Parathyroid adenoma (tissue), 2 donors: ENCODE data around the gene SLC25A21.
"Not testable (repeated sequence)": the region's sequence is repeated elsewhere in the genome, so short reads cannot be mapped to it uniquely, and the experiment has no call there.

Source experiments
- H2AFZ ChIP-seq: fragments of 300-600 bp; sonication (generic); one replicate; pipeline ENCODE4 v1.7.0; 2017; ENCODE audit warnings: antibody characterized with exemption, mild to moderate bottlenecking
- H3K27ac ChIP-seq: fragments of 300-600 bp; sonication (generic); one replicate; pipeline ENCODE4 v1.7.0; 2017
- H3K27me3 ChIP-seq: fragments of 300-600 bp; sonication (generic); one replicate; pipeline ENCODE4 v1.7.0; 2017; ENCODE audit warnings: low read length; ENCODE audit not compliant: control insufficient read depth, insufficient read depth
- H3K36me3 ChIP-seq: fragments of 300-600 bp; sonication (generic); one replicate; pipeline ENCODE4 v1.7.0; 2017; ENCODE audit warnings: low read length; ENCODE audit not compliant: control insufficient read depth, insufficient read depth
- H3K4me1 ChIP-seq: fragments of 300-600 bp; sonication (generic); one replicate; pipeline ENCODE4 v1.7.0; 2017; ENCODE audit warnings: control low read depth
- H3K4me2 ChIP-seq: fragments of 300-600 bp; sonication (generic); one replicate; pipeline ENCODE4 v1.7.0; 2017; ENCODE audit warnings: low read length
- H3K4me3 ChIP-seq: fragments of 300-600 bp; sonication (generic); one replicate; pipeline ENCODE4 v1.7.0; 2017; ENCODE audit warnings: low read depth, low read length
- H3K79me2 ChIP-seq: fragments of 300-600 bp; sonication (generic); one replicate; pipeline ENCODE4 v1.7.0; 2017; ENCODE audit warnings: control low read depth
- H3K9ac ChIP-seq: fragments of 300-600 bp; sonication (generic); one replicate; pipeline ENCODE4 v1.7.0; 2017; ENCODE audit warnings: mild to moderate bottlenecking
- H3K9me3 ChIP-seq: fragments of 300-600 bp; sonication (generic); one replicate; pipeline ENCODE4 v1.7.0; 2017; ENCODE audit warnings: low read length; ENCODE audit not compliant: control insufficient read depth
- TF ChIP-seq, protein P1 (sequence below): fragments of 300-600 bp; sonication (generic); IDR thresholded peaks from one replicate; pipeline ENCODE4 v1.7.0; 2017; ENCODE audit warnings: antibody characterized with exemption, mild to moderate bottlenecking
- donor health status: primary hyperparathyroidism.

Gene SLC25A21

GRCh38 chr14:37167151-37168047 is 5.0 kb downstream of the SLC25A21 start:
- Histone ChIP-seq H3K4me2 (no peak overlapping the region), H3K79me2 (no peaks in the 10 kb centered on the region), H3K36me3 (no peaks in the 10 kb centered on the region), H3K4me3 (no peak overlapping the region), H3K9me3 (no peaks in the 10 kb centered on the region), H3K9ac (no peak overlapping the region), H3K27ac (no peak overlapping the region), H3K4me1 (no peaks in the 10 kb centered on the region), H3K27me3 (no peaks in the 10 kb centered on the region), H2AFZ (no peak overlapping the region)
- TF ChIP-seq, protein P1, sequence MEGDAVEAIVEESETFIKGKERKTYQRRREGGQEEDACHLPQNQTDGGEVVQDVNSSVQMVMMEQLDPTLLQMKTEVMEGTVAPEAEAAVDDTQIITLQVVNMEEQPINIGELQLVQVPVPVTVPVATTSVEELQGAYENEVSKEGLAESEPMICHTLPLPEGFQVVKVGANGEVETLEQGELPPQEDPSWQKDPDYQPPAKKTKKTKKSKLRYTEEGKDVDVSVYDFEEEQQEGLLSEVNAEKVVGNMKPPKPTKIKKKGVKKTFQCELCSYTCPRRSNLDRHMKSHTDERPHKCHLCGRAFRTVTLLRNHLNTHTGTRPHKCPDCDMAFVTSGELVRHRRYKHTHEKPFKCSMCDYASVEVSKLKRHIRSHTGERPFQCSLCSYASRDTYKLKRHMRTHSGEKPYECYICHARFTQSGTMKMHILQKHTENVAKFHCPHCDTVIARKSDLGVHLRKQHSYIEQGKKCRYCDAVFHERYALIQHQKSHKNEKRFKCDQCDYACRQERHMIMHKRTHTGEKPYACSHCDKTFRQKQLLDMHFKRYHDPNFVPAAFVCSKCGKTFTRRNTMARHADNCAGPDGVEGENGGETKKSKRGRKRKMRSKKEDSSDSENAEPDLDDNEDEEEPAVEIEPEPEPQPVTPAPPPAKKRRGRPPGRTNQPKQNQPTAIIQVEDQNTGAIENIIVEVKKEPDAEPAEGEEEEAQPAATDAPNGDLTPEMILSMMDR = no peak

DNA sequence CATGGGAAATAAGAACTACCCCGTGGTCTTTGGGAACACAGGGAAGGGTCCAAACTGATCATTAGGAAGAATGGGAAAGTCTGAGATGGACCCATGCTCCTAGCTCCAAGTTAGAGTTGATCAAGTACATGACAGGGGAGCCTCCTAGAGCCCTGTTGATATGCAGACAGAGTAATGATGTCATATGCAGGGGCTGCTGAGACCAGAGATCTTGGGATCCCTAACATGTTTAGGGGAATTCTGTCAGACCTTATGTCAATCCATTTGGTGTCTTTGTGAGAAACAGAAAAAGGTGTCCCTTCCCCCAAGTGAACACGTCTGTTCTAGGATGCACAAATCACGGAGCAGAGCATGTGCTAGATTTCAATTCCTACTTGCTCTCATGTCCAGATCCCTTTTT is 6.6 kb downstream of the SLC25A21 start:
- Histone ChIP-seq H3K9ac (no peak overlapping the region), H2AFZ (no peak overlapping the region), H3K79me2 (no peaks in the 10 kb centered on the region), H3K36me3 (no peaks in the 10 kb centered on the region), H3K9me3 (no peaks in the 10 kb centered on the region), H3K27me3 (no peaks in the 10 kb centered on the region), H3K27ac (no peak overlapping the region), H3K4me3 (no peak overlapping the region), H3K4me1 (no peaks in the 10 kb centered on the region), H3K4me2 (no peak overlapping the region)
- TF ChIP-seq, protein P1 = no peak

DNA sequence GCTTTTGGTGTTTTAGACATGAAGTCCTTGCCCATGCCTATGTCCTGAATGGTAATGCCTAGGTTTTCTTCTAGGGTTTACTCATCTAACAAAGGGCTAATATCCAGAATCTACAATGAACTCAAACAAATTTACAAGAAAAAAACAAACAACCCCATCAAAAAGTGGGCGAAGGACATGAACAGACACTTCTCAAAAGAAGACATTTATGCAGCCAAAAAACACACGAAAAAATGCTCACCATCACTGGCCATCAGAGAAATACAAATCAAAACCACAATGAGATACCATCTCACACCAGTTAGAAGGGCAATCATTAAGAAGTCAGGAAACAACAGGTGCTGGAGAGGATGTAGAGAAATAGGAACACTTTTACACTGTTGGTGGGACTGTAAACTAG is 10.1 kb downstream of the SLC25A21 start:
- not testable (repeated sequence) for H3K4me1 ChIP-seq, H3K27me3 ChIP-seq, H3K4me3 ChIP-seq, H2AFZ ChIP-seq, H3K27ac ChIP-seq, H3K36me3 ChIP-seq, H3K79me2 ChIP-seq, H3K4me2 ChIP-seq, H3K9ac ChIP-seq, H3K9me3 ChIP-seq

GRCh38 chr14:37157987-37158386 is 14.4 kb downstream of the SLC25A21 start:
- TF ChIP-seq, protein P1 = no peak
- no peaks in the 10 kb centered on the region for H3K4me1 ChIP-seq
- H3K27me3 ChIP-seq = no peaks in the 10 kb centered on the region
- H2AFZ ChIP-seq = no peak overlapping the region
- H3K27ac ChIP-seq = no peak overlapping the region
- no peaks in the 10 kb centered on the region for H3K9me3 ChIP-seq
- H3K4me2 ChIP-seq = no peak overlapping the region
- H3K79me2 ChIP-seq = no peaks in the 10 kb centered on the region
- no peaks in the 10 kb centered on the region for H3K36me3 ChIP-seq
- H3K9ac ChIP-seq = no peak overlapping the region
- H3K4me3 ChIP-seq = no peak overlapping the region

- TF ChIP-seq, protein P1 = no peak
- no peak overlapping the region for H3K9ac ChIP-seq
Observed at GRCh38 chr14:37153483-37153882, 18.9 kb downstream of the SLC25A21 start.

More at GRCh38 chr14:37153483-37153882, 18.9 kb downstream of the SLC25A21 start:
- Histone ChIP-seq H3K4me3 (no peak overlapping the region), H3K27me3 (no peaks in the 10 kb centered on the region), H3K4me1 (no peaks in the 10 kb centered on the region), H3K4me2 (no peak overlapping the region), H3K36me3 (no peaks in the 10 kb centered on the region), H3K79me2 (no peaks in the 10 kb centered on the region), H3K9me3 (no peaks in the 10 kb centered on the region), H3K27ac (no peak overlapping the region), H2AFZ (no peak overlapping the region)
